Activated CD4-positive, alpha-beta T cell treated with anti-CD3 and anti-CD28 coated beads for 48 hours (primary cell): ENCODE data around the gene HOXB8.

ENCODE experiments used
- DNase-seq: peaks from one replicate; pipeline ENCODE4 v3.0.0-alpha.2; 2020

The HOXB8 gene

GRCh38 chr17:48567209-48567608 lies 47.9 kb downstream of the HOXB8 start:
- DNase-seq, result no peak

GRCh38 chr17:48566717-48567116 lies 48.4 kb downstream of the HOXB8 start:
- no peak for DNase-seq

- DNase-seq, result no peak
Observed at GRCh38 chr17:48565925-48566710, 49.0 kb downstream of the HOXB8 start.

- no peak for DNase-seq
Observed at GRCh38 chr17:48565022-48565554, 50.0 kb downstream of the HOXB8 start.

GRCh38 chr17:48564188-48565021 lies 50.7 kb downstream of the HOXB8 start:
- DNase-seq, result no peak

GRCh38 chr17:48563867-48564187 lies 51.3 kb downstream of the HOXB8 start:
- DNase-seq, result no peak

- no peak for DNase-seq
Observed at GRCh38 chr17:48563385-48563838, 51.7 kb downstream of the HOXB8 start.

- no peak for DNase-seq
Observed at GRCh38 chr17:48562934-48563333, 52.2 kb downstream of the HOXB8 start.
